Body of pancreas (tissue), 4 donors: ENCODE data around the gene ZNF232. TPM values are rescaled to one million over a fixed set of nuclear protein-coding genes. Genes with fewer than 3 reads are reported as not detected.
"Not testable (repeated sequence)": the region's sequence is repeated elsewhere in the genome, so short reads cannot be mapped to it uniquely, and the experiment has no call there.

Source experiments
- ATAC-seq: fragments of 150-250 bp; one replicate; pipeline ENCODE4 v1.9.1; 2016
- DNase-seq, 4 donors: peaks; one replicate each; pipeline ENCODE4 v3.0.0-alpha.2; 2019
- H3K27ac ChIP-seq, 4 donors: fragments of 200-600 bp; sonication (generic); 1 replicate in 3 of 4; 2 replicates in 1 of 4; pipeline versions ENCODE4 v1.5.1 to v1.6.1; 2016 to 2019; ENCODE audit warnings: mild to moderate bottlenecking in 1 of 4, mixed read lengths in 1 of 4, moderate library complexity in 1 of 4
- H3K27me3 ChIP-seq, 2 donors: fragments of 200-600 bp; sonication (generic); one replicate each; pipeline ENCODE4 v1.6.0; 2016; ENCODE audit warnings: mild to moderate bottlenecking in 1 of 2
- H3K36me3 ChIP-seq, 2 donors: fragments of 200-600 bp; sonication (generic); replicated peaks in 1 of 2; 2 replicates each; pipeline ENCODE4 v1.5.1; 2016; ENCODE audit warnings: low read depth in 2 of 2; ENCODE audit not compliant: insufficient read depth in 1 of 2
- H3K4me1 ChIP-seq: fragments of 200-600 bp; sonication (generic); one replicate; pipeline ENCODE4 v1.6.0; 2016
- H3K4me3 ChIP-seq, 2 donors: fragments of 200-600 bp; sonication (generic); 1 replicate in 1 of 2; 2 replicates in 1 of 2; pipeline ENCODE4 v1.5.1; 2016 to 2019
- H3K9me3 ChIP-seq, 3 donors: fragments of 200-600 bp; sonication (generic); 1 replicate in 2 of 3; 2 replicates in 1 of 3; pipeline ENCODE4 v1.5.1; 2016
- POLR2A ChIP-seq, 3 donors: fragments of 450-650 bp; IDR thresholded peaks; one replicate each; pipeline ENCODE4 v1.6.1; 2016; ENCODE audit warnings: antibody characterized with exemption in 3 of 3, mild to moderate bottlenecking in 2 of 3
- WGBS, 2 donors: methylation state at CpG; one replicate each; pipeline ENCODE4 v1.1.5; 2017; 5-methylcytosine and 5-hydroxymethylcytosine counted together
- intact Hi-C: fragments of 100-400 bp; cut with DNase I; formaldehyde crosslinking; loops from one replicate; pipeline ENCODE4 v1.15.1; 2023
- total RNA-seq, 2 donors: library from RNA; depleted of rRNA; stranded (reverse); fragments of >200 nt; gene quantifications; one replicate each; pipeline ENCODE4 v1.1.0, GENCODE V29; 2016
- TF ChIP-seq, protein P1 (sequence below), 7 experiments: fragments of 450-650 bp in 4 of 7; fragments of 200-600 bp in 3 of 7; sonication (generic) in 3 of 7; IDR thresholded peaks; one replicate each; pipeline ENCODE4 v1.5.1; 2016 to 2019; ENCODE audit warnings: antibody characterized with exemption in 7 of 7

The ZNF232 gene
- total RNA-seq, 2 donors from 2014 or later: 3.9 to 4.0 TPM

DNA sequence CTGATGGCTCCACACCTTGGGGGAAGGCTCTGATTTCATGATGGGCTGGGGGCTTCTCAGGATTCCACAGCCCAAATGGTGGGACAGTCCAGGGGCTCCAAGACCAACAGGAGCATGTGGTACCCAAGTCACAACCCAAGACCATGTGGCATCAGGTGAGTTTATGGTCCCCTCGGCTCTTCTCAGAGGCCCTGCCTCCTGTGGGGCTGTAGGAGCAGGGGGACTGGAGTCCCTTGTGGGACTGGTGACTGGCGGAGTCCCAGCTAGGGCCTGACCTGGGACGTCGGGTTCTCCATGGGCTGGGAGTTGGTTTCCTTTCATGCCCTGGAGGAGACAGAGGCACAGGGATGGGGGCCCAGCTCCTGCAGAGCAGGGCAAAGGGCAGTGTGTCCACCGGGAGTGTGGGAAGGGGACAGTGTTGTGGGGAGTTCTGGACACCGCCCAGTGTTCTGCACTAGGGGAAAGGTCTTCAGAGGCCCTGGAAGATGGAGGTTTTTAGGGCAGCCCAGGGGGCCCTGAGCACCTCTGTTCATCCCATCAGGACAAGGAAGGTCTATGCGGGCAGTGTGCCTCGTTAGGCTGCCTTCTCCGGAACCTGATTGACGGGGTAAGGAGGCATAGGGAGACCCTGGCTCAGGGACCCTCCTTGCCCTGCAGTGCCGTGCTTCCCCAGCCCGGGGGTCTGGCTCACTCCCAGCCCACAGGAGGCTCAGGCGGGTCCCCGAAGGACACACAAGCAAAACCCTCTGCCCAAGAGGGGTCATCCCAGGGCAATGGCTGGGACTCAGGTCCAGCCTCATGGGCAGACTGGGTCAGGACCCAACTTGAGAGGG, 25.1 kb upstream of the ZNF232 start:
- H3K27me3 ChIP-seq, H3K4me1 ChIP-seq, H3K9me3 ChIP-seq, DNase-seq, ATAC-seq, intact Hi-C loops, H3K27ac ChIP-seq, H3K36me3 ChIP-seq, H3K4me3 ChIP-seq: not testable (repeated sequence)
- WGBS, 2 donors: 77% methylated on average over 6 to 14 of the region's 14 CpGs

- Histone ChIP-seq H3K4me3 (no peak overlapping the region), H3K4me1 (no peaks in the 10 kb centered on the region), H3K36me3 (no peaks in the 10 kb centered on the region), H3K27ac (no peak overlapping the region), H3K9me3 (no peaks in the 10 kb centered on the region), H3K27me3 (no peaks in the 10 kb centered on the region)
- 58 to 75% methylated on average over 2 to 14 of the region's 14 CpGs for WGBS, 2 donors
- DNase-seq: no peak
- no peak for ATAC-seq
- TF ChIP-seq POLR2A (IDR thresholded peaks at IDR 0.05): no peak
- TF ChIP-seq, protein P1, sequence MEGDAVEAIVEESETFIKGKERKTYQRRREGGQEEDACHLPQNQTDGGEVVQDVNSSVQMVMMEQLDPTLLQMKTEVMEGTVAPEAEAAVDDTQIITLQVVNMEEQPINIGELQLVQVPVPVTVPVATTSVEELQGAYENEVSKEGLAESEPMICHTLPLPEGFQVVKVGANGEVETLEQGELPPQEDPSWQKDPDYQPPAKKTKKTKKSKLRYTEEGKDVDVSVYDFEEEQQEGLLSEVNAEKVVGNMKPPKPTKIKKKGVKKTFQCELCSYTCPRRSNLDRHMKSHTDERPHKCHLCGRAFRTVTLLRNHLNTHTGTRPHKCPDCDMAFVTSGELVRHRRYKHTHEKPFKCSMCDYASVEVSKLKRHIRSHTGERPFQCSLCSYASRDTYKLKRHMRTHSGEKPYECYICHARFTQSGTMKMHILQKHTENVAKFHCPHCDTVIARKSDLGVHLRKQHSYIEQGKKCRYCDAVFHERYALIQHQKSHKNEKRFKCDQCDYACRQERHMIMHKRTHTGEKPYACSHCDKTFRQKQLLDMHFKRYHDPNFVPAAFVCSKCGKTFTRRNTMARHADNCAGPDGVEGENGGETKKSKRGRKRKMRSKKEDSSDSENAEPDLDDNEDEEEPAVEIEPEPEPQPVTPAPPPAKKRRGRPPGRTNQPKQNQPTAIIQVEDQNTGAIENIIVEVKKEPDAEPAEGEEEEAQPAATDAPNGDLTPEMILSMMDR (IDR thresholded peaks at IDR 0.05): no peak
- intact Hi-C loops: no loop called here
Measured at GRCh38 chr17:5135726-5136579, 24.3 kb upstream of the ZNF232 start.

DNA sequence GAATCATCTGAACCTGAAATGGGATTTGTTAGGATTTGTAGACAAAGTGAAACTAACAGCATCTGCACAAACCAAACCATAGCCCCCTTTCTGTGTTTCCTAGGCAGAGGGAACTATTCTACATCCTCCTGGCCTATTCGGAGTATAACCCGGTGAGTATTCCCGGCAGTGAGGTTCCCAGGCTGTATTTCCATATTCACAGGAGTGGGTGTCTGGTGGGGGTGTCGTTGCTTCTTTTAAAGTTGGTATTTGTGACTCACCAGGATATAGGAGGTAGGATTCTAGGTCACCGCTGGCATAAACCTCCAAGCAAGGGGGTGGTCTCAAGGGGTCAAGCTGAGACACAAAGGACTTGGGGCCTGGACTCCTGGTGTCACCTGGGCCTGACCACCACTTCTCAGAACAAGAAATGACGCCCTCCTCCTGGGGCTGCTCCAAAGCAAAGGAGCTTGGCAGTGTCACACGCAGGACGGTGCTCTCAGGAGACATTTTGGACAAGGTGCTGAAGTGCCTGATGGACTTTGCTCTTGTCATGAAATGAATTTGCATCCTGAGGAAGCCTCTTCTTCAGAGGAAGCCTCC, 23.5 kb upstream of the ZNF232 start:
- H3K27ac ChIP-seq, H3K36me3 ChIP-seq, H3K4me3 ChIP-seq, H3K27me3 ChIP-seq, ATAC-seq, DNase-seq, H3K4me1 ChIP-seq, intact Hi-C loops, H3K9me3 ChIP-seq: not testable (repeated sequence)
- 71 to 72% methylated on average over 7 to 8 of the region's 8 CpGs for WGBS, 2 donors

DNA sequence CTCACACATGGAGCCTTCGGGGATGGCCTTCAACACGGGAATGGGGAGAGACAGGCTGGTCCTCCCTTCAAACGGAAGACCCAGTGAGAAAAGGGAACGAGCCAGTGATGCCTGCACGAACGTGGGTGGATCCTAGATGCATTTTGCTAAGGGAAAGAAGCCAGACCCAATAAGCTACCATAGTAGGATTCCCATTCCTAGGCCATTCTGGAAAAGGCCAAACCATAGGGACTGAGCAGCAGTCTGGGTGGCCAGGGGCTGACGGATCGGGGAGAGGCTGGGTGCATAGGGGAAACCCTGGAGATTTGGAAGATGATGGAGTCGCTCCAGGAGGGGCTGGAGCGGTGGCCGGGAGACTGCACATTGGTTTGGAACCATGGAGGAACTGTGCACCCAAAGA, 22.9 kb upstream of the ZNF232 start:
- DNase-seq, H3K4me1 ChIP-seq, ATAC-seq, intact Hi-C loops, H3K27ac ChIP-seq, H3K27me3 ChIP-seq, H3K4me3 ChIP-seq, H3K9me3 ChIP-seq, H3K36me3 ChIP-seq: not testable (repeated sequence)
- WGBS, 2 donors: 66 to 73% methylated on average over 11 of the region's 11 CpGs

DNA sequence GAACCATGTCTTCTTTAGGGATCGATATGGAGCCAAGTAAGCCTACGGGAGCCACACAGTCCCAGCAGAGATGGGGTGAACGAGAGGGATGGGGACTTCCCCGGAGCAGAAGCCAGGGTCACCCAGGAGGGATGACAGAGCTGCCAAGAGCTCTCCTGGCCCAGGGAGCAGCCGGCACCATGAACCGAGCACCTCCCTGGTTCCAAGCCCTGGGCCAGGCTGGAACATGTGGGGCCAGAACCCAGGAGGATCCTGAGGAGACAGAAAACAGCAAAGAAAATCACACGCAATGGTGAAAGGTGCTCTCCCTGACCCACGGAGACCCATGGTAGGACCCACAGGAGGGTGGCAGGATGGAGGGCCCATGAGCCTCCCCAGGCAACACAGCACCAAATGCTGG, 22.3 kb upstream of the ZNF232 start:
- ATAC-seq, H3K9me3 ChIP-seq, intact Hi-C loops, H3K27me3 ChIP-seq, H3K4me1 ChIP-seq, H3K4me3 ChIP-seq, H3K36me3 ChIP-seq, H3K27ac ChIP-seq, DNase-seq: not testable (repeated sequence)
- WGBS, 2 donors: 78 to 84% methylated on average over 4 to 8 of the region's 8 CpGs

DNA sequence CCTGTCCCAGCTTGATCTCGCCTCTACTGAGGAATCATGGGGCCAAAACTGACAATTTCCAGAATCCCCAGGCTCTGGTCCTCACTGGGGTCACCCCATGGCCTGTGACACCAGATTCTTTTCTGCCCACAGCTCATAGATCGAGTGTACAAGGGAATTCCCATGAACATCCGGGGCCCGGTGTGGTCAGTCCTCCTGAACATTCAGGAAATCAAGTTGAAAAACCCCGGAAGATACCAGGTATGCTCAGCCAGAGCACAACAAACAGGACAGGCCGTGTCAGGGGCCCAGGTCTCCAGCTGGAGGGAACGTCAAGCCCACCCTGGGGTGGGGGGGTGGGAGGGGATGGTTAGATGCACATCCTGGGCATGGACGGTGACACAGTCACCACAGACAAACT, 21.6 kb upstream of the ZNF232 start:
- H3K27ac ChIP-seq: no peak overlapping the region
- TF ChIP-seq, protein P1 (IDR thresholded peaks at IDR 0.05): no peak
- TF ChIP-seq POLR2A (IDR thresholded peaks at IDR 0.05): no peak
- H3K36me3 ChIP-seq: no peaks in the 10 kb centered on the region
- 83 to 85% methylated on average over 5 to 7 of the region's 8 CpGs for WGBS, 2 donors
- H3K4me1 ChIP-seq: no peaks in the 10 kb centered on the region
- no peak for ATAC-seq
- intact Hi-C loops: no loop called here
- no peak for DNase-seq
- H3K27me3 ChIP-seq: no peaks in the 10 kb centered on the region
- H3K4me3 ChIP-seq: no peak overlapping the region
- no peaks in the 10 kb centered on the region for H3K9me3 ChIP-seq

GRCh38 chr17:5132503-5133225, 21.0 kb upstream of the ZNF232 start:
- H3K27me3 ChIP-seq, H3K4me1 ChIP-seq, intact Hi-C loops, H3K4me3 ChIP-seq, H3K9me3 ChIP-seq, H3K27ac ChIP-seq, ATAC-seq, DNase-seq, H3K36me3 ChIP-seq: not testable (repeated sequence)
- WGBS, 2 donors: 82 to 88% methylated on average over 14 to 15 of the region's 15 CpGs

- ATAC-seq, H3K36me3 ChIP-seq, H3K4me3 ChIP-seq, H3K9me3 ChIP-seq, intact Hi-C loops, DNase-seq, H3K4me1 ChIP-seq, H3K27me3 ChIP-seq, H3K27ac ChIP-seq: not testable (repeated sequence)
- WGBS, 2 donors: 68% methylated on average over 13 to 16 of the region's 16 CpGs
Measured at GRCh38 chr17:5131799-5132502, 20.3 kb upstream of the ZNF232 start.
